H1 (cell line): Measurements from ENCODE around the gene RPL26. TPM values are rescaled to one million over a fixed set of nuclear protein-coding genes. Genes with fewer than 3 reads are reported as not detected.
A peak's percentile ranks its signal among the peaks of the same experiment; 100 is the strongest.

Experiments
- CTCF ChIA-PET: fragments of 300-600 bp; sonication (Branson Sonifier 250); formaldehyde crosslinking; loops from one replicate; lab custom pipeline; 2021; ENCODE audit not compliant: partially characterized antibody; lab: Charles Lee
- POLR2A ChIA-PET: fragments of 300-600 bp; sonication (Branson Sonifier 250); formaldehyde crosslinking; loops from one replicate; lab custom pipeline; 2021; ENCODE audit warnings: inconsistent platforms; ENCODE audit not compliant: partially characterized antibody; lab: Charles Lee
- DNase-seq, 2 experiments: peaks; one replicate each; pipeline versions ENCODE4 v3.0.0 to v3.0.0-alpha.2; 2010 to 2022; ENCODE audit warnings: low spot score in 2 of 2, low read depth in 1 of 2, mixed read lengths in 1 of 2
- FAIRE-seq: peaks from 2 replicates; lab custom pipeline; 2011; peaks lifted over from hg19 to GRCh38; lab: Jason Lieb, UNC
- H2AFZ ChIP-seq: 2 replicates; pipeline ENCODE4 v1.8.1; 2012; ENCODE audit warnings: low read length, inconsistent platforms
- H2AK5ac ChIP-seq: 2 replicates; pipeline ENCODE4 v1.6.1; 2013; ENCODE audit warnings: low read depth, low read length
- H2BK120ac ChIP-seq: replicated peaks from 2 replicates; pipeline ENCODE3; 2013; ENCODE audit warnings: low read depth, low read length, inconsistent platforms
- H2BK12ac ChIP-seq: 2 replicates; pipeline ENCODE4 v1.6.1; 2013; ENCODE audit warnings: low read depth, low read length
- H2BK15ac ChIP-seq: 2 replicates; pipeline ENCODE4 v1.6.1; 2013; ENCODE audit warnings: low read length
- H2BK20ac ChIP-seq: 2 replicates; pipeline ENCODE4 v1.6.1; 2013; ENCODE audit warnings: low read length
- H2BK5ac ChIP-seq: 2 replicates; pipeline ENCODE4 v1.6.1; 2013; ENCODE audit warnings: low read depth, low read length
- H3K14ac ChIP-seq: 2 replicates; pipeline ENCODE4 v1.6.1; 2013; ENCODE audit warnings: inconsistent platforms; ENCODE audit not compliant: insufficient read length
- H3K18ac ChIP-seq: 2 replicates; pipeline ENCODE4 v1.6.1; 2013; ENCODE audit warnings: low read length; ENCODE audit errors: extremely low read depth
- H3K23ac ChIP-seq: 2 replicates; pipeline ENCODE4 v1.6.1; 2013; ENCODE audit warnings: inconsistent platforms; ENCODE audit not compliant: insufficient read length
- H3K23me2 ChIP-seq: 2 replicates; pipeline ENCODE4 v1.6.1; 2013; ENCODE audit warnings: low read depth, low read length
- H3K27ac ChIP-seq: 2 replicates; pipeline ENCODE4 v1.6.1; 2011; ENCODE audit warnings: low read depth, low read length, inconsistent platforms
- H3K27me3 ChIP-seq, 4 experiments: replicated peaks in 1 of 4; 1 replicate in 1 of 4; 2 replicates in 3 of 4; pipeline versions ENCODE4 v1.6.1 to v1.8.1; 2011 to 2013; ENCODE audit warnings: low read length in 3 of 4, mild to moderate bottlenecking in 3 of 4, inconsistent platforms in 2 of 4, mixed read lengths in 2 of 4, moderate library complexity in 1 of 4; ENCODE audit not compliant: control insufficient read depth in 3 of 4, insufficient read depth in 3 of 4; ENCODE audit errors: extremely low read depth in 1 of 4
- H3K36me3 ChIP-seq, 4 experiments: 2 replicates each; pipeline versions ENCODE4 v1.6.1 to v1.8.1; 2011 to 2013; ENCODE audit warnings: mild to moderate bottlenecking in 4 of 4, low read length in 3 of 4, moderate library complexity in 2 of 4, control low read depth in 1 of 4, inconsistent platforms in 1 of 4; ENCODE audit not compliant: insufficient read depth in 4 of 4, control insufficient read depth in 2 of 4
- H3K4ac ChIP-seq: replicated peaks from 2 replicates; pipeline ENCODE3; 2013; ENCODE audit warnings: low read length, low read depth, mixed read lengths, inconsistent platforms; ENCODE audit not compliant: insufficient read length
- H3K4me1 ChIP-seq, 4 experiments: replicated peaks in 1 of 4; 1 replicate in 1 of 4; 2 replicates in 3 of 4; pipeline versions ENCODE4 v1.6.1 to v1.8.1; 2011 to 2013; ENCODE audit warnings: low read length in 3 of 4, inconsistent platforms in 2 of 4, mixed read lengths in 1 of 4; ENCODE audit not compliant: insufficient read depth in 4 of 4, control insufficient read depth in 3 of 4
- H3K4me2 ChIP-seq, 2 experiments: 2 replicates each; pipeline versions ENCODE4 v1.6.1 to v1.8.1; 2011 to 2013; ENCODE audit warnings: low read depth in 2 of 2, low read length in 2 of 2, control low read depth in 1 of 2, inconsistent platforms in 1 of 2, mild to moderate bottlenecking in 1 of 2; ENCODE audit not compliant: insufficient read depth in 1 of 2
- H3K4me3 ChIP-seq, 4 experiments: fragments of 200-600, 300-600 bp in 1 of 4; sonication (generic), shearing (Covaris generic), sonication (Bioruptor Twin) in 1 of 4; 2 replicates each; pipeline versions ENCODE4 v1.5.1 to v1.8.1; 2011 to 2016; ENCODE audit warnings: low read length in 4 of 4, low read depth in 3 of 4, control low read depth in 2 of 4, inconsistent platforms in 2 of 4, mild to moderate bottlenecking in 2 of 4, mixed read lengths in 1 of 4, moderate library complexity in 1 of 4; ENCODE audit not compliant: insufficient read depth in 2 of 4; ENCODE audit errors: extremely low read depth in 1 of 4
- H3K56ac ChIP-seq: replicated peaks from 2 replicates; pipeline ENCODE3; 2013; ENCODE audit warnings: low read depth, mild to moderate bottlenecking, mixed read lengths, low read length, inconsistent platforms; ENCODE audit not compliant: insufficient read length
- H3K79me1 ChIP-seq: 2 replicates; pipeline ENCODE4 v1.6.1; 2013; ENCODE audit warnings: low read depth, low read length, control low read depth
- H3K79me2 ChIP-seq, 2 experiments: 2 replicates each; pipeline versions ENCODE4 v1.6.1 to v1.8.1; 2012 to 2013; ENCODE audit warnings: low read length in 2 of 2, mild to moderate bottlenecking in 2 of 2, inconsistent platforms in 1 of 2; ENCODE audit not compliant: insufficient read depth in 2 of 2, control insufficient read depth in 1 of 2
- H3K9ac ChIP-seq, 4 experiments: replicated peaks in 1 of 4; 1 replicate in 1 of 4; 2 replicates in 3 of 4; pipeline versions ENCODE4 v1.6.1 to v1.8.1; 2011 to 2013; ENCODE audit warnings: low read depth in 3 of 4, low read length in 3 of 4, control low read depth in 2 of 4, mild to moderate bottlenecking in 2 of 4, moderate library complexity in 2 of 4, inconsistent platforms in 1 of 4; ENCODE audit errors: extremely low read depth in 1 of 4
- H3K9me3 ChIP-seq, 2 experiments: 2 replicates each; pipeline versions ENCODE4 v1.6.1 to v1.8.1; 2012 to 2013; ENCODE audit warnings: mild to moderate bottlenecking in 2 of 2, moderate library complexity in 2 of 2, control low read depth in 1 of 2, inconsistent platforms in 1 of 2, low read depth in 1 of 2, low read length in 1 of 2, mixed read lengths in 1 of 2; ENCODE audit not compliant: insufficient read depth in 2 of 2
- H4K20me1 ChIP-seq, 2 experiments: replicated peaks in 1 of 2; 2 replicates each; pipeline versions ENCODE3 to v1.8.1; 2011 to 2013; ENCODE audit warnings: inconsistent platforms in 2 of 2, low read length in 2 of 2, mild to moderate bottlenecking in 1 of 2; ENCODE audit not compliant: insufficient read depth in 2 of 2, control insufficient read depth in 1 of 2
- H4K5ac ChIP-seq: 2 replicates; pipeline ENCODE4 v1.6.1; 2013; ENCODE audit warnings: low read length, low read depth, mixed read lengths, inconsistent platforms; ENCODE audit not compliant: insufficient read length
- H4K8ac ChIP-seq: 2 replicates; pipeline ENCODE4 v1.8.0; 2013; ENCODE audit warnings: mild to moderate bottlenecking, moderate library complexity, low read length, inconsistent platforms; ENCODE audit not compliant: insufficient read depth; ENCODE audit errors: extremely low read depth
- H4K91ac ChIP-seq: replicated peaks from 2 replicates; pipeline ENCODE3; 2013; ENCODE audit warnings: low read length, mixed read lengths, inconsistent platforms; ENCODE audit not compliant: insufficient read length
- RNF2 ChIP-seq: fragments of 200-900, 300-1000 bp; sonication (generic); IDR thresholded peaks from 2 replicates; pipeline ENCODE4 v1.7.1; 2016; ENCODE audit warnings: borderline replicate concordance, low read depth, mild to moderate bottlenecking, antibody characterized with exemption, low read length; ENCODE audit not compliant: poor library complexity, severe bottlenecking; ENCODE audit errors: missing control alignments
- SRF ChIP-seq: IDR thresholded peaks from 2 replicates; pipeline ENCODE4 v1.6.1; 2011; ENCODE audit warnings: mild to moderate bottlenecking, low read depth, low read length, moderate library complexity
- ZNF274 ChIP-seq: IDR thresholded peaks from 2 replicates; pipeline ENCODE4 v1.7.0; 2012; ENCODE audit warnings: low read length, borderline replicate concordance; ENCODE audit errors: extremely low read depth
- WGBS, 2 experiments: shearing (Covaris generic) in 1 of 2; methylation state at CpG; one replicate each; pipeline versions ENCODE4 v1.1.6 to v1.1.7; 2013 to 2015; ENCODE audit warnings: low lambda C conversion rate in 2 of 2, mixed read lengths in 2 of 2, inconsistent platforms in 1 of 2, low coverage in 1 of 2, missing lambda C conversion rate in 1 of 2; ENCODE audit not compliant: insufficient replicate concordance in 2 of 2, insufficient coverage in 1 of 2, insufficient read length in 1 of 2; ENCODE audit errors: extremely low coverage in 1 of 2, missing lambda C conversion rate in 1 of 2; 5-methylcytosine and 5-hydroxymethylcytosine counted together
- polyA plus RNA-seq, 7 experiments: library from polyadenylated mRNA; depleted of rRNA in 3 of 7; stranded (reverse) in 5 of 7; unstranded in 2 of 7; fragments of >200 nt in 5 of 7; fragments of 200-250 nt in 2 of 7; gene quantifications; 1 replicate in 5 of 7; 2 replicates in 1 of 7; 4 replicates in 1 of 7; pipeline versions ENCODE4 v1.2.1 to v1.2.3, GENCODE V29; 2011 to 2013; ENCODE audit warnings: missing spikeins in 2 of 7, mixed read lengths in 2 of 7
- total RNA-seq: library from RNA; stranded (reverse); fragmentation: NEBNext Ultra II Directional; extraction: Animal tissue kit (Norgen Biotek cat#: 25700); gene quantifications from 2 replicates; pipeline ENCODE4 v1.2.1, GENCODE V29; 2021
- TF ChIP-seq, protein P1 (sequence below), 3 experiments: IDR thresholded peaks; 1 replicate in 2 of 3; 2 replicates in 1 of 3; pipeline versions ENCODE4 v1.5.1 to v1.6.1; 2011; ENCODE audit warnings: low read length in 3 of 3, mild to moderate bottlenecking in 3 of 3, inconsistent platforms in 2 of 3, low read depth in 1 of 3, moderate library complexity in 1 of 3; ENCODE audit not compliant: insufficient read depth in 1 of 3; ENCODE audit errors: control extremely low read depth in 1 of 3

RPL26 gene
- total and polyA plus RNA-seq, 2 of the 8 experiments (the other 6 are each of a cell fraction or from before 2014, with no cell fraction given), result 1,963 to 2,554 TPM

DNA sequence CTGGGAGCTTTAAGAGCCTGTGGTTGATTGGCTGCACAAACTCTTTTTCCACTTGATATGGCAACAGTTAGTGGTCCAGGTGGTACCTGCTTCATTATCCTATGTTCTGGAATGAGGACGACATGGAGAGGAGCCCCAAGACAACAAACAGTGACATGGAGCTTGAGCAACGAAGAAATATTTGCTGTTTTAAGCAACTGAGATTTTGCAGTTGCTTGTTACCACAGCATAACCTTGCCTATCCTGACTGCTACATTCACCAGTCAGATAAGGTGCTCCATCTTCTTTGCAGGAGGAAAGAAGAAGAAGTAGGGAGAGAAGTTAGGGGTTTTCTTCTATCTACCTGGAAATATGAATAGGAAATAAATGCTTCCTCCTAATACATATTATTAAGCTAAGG is 50.9 kb downstream of the RPL26 start:
- Histone ChIP-seq H2AFZ (no peak overlapping the region), H3K9ac (no peak overlapping the region), H3K14ac (no peak overlapping the region), H3K4me3 (no peak overlapping the region), H2BK20ac (no peak overlapping the region), H4K20me1 (no peaks in the 10 kb centered on the region)
- no peak for DNase-seq
- TF ChIP-seq, protein P1, sequence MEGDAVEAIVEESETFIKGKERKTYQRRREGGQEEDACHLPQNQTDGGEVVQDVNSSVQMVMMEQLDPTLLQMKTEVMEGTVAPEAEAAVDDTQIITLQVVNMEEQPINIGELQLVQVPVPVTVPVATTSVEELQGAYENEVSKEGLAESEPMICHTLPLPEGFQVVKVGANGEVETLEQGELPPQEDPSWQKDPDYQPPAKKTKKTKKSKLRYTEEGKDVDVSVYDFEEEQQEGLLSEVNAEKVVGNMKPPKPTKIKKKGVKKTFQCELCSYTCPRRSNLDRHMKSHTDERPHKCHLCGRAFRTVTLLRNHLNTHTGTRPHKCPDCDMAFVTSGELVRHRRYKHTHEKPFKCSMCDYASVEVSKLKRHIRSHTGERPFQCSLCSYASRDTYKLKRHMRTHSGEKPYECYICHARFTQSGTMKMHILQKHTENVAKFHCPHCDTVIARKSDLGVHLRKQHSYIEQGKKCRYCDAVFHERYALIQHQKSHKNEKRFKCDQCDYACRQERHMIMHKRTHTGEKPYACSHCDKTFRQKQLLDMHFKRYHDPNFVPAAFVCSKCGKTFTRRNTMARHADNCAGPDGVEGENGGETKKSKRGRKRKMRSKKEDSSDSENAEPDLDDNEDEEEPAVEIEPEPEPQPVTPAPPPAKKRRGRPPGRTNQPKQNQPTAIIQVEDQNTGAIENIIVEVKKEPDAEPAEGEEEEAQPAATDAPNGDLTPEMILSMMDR (IDR thresholded peaks at IDR 0.05; ENCODE audit: control extremely low read depth in 1 of 3, insufficient read depth in 1 of 3, low read depth in 1 of 3, low read length in 3 of 3), result no peak
- TF ChIP-seq SRF (no peak), RNF2 (no peak), ZNF274 (no peak)
- TF ChIP-seq, all 59 proteins: peak for 0
- H4K91ac ChIP-seq, result no peak overlapping the region
- FAIRE-seq, result no peak
- no peak overlapping the region for H3K4ac ChIP-seq
- 87% methylated on average over 2 of the region's 2 CpGs; no CpG with 5 or more reads in 1 of the 2 experiments for WGBS, 2 experiments
- no peaks in the 10 kb centered on the region for H3K79me1 ChIP-seq
- no peaks in the 10 kb centered on the region for H3K36me3 ChIP-seq
- no peak overlapping the region for H3K56ac ChIP-seq
- H4K5ac ChIP-seq, result no peak overlapping the region
- H3K18ac ChIP-seq, result no peak overlapping the region
- H3K27me3 ChIP-seq, result peaks cover under 1 to 11% (median 8%) of the 10 kb centered on the region in 4 experiments; a peak in 6 of 7 replicates
- H3K4me1 ChIP-seq, result peaks cover 0 to 3% (median 2%) of the 10 kb centered on the region in 4 experiments; a peak in 4 of 7 replicates
- no peak overlapping the region for H2BK5ac ChIP-seq
- no peak overlapping the region for H2BK12ac ChIP-seq
- H3K23me2 ChIP-seq, result peaks cover 3% of the 10 kb centered on the region; the same call in 1 of the 2 replicates
- ChIA-PET POLR2A (interaction anchor here (1.3 to 1.7 kb wide), 3 partner anchors 9 to 44 kb away, joined by 4 to 5 read pairs (median 5); partner anchors contain the start of gene KRABD2), CTCF (interaction anchor here (1.0 to 1.4 kb wide), 3 partner anchors 13 to 29 kb away, joined by 3 to 5 read pairs (median 4); no protein-coding TSS in a partner anchor)
- H2BK120ac ChIP-seq, result no peak overlapping the region
- H3K23ac ChIP-seq, result no peak overlapping the region
- no peak overlapping the region for H3K4me2 ChIP-seq
- no peaks in the 10 kb centered on the region for H3K79me2 ChIP-seq
- no peak overlapping the region for H3K27ac ChIP-seq
- peak overlapping the region; percentile 2; the same call in 1 of the 2 replicates for H4K8ac ChIP-seq
- no peak overlapping the region for H2AK5ac ChIP-seq
- H3K9me3 ChIP-seq, result no peaks in the 10 kb centered on the region
- H2BK15ac ChIP-seq, result no peak overlapping the region
